WERI-Rb-1 (cell line): ENCODE results near the gene ARRDC3.
A peak's percentile ranks its signal among the peaks of the same experiment; 100 is the strongest.

ENCODE experiments used
- DNase-seq: peaks from one replicate; pipeline ENCODE4 v3.0.0-alpha.2; 2020
- H3K27ac ChIP-seq: fragments of 250-450 bp; sonication (Bioruptor Pico); 2 replicates; pipeline ENCODE4 v1.5.1; 2020; ENCODE audit warnings: mild to moderate bottlenecking, moderate library complexity
- H3K27me3 ChIP-seq: fragments of 250-450 bp; sonication (Bioruptor Pico); 2 replicates; pipeline ENCODE4 v1.5.1; 2021; ENCODE audit warnings: mild to moderate bottlenecking, low read depth, moderate library complexity; ENCODE audit not compliant: insufficient read depth, severe bottlenecking
- H3K36me3 ChIP-seq: fragments of 250-450 bp; sonication (Bioruptor Pico); 2 replicates; pipeline ENCODE4 v1.5.1; 2020; ENCODE audit warnings: mild to moderate bottlenecking, moderate library complexity
- H3K4me3 ChIP-seq: 2 replicates; pipeline ENCODE4 v1.5.1; 2011; ENCODE audit warnings: low read depth, mild to moderate bottlenecking, control low read depth, low read length
- H3K9me3 ChIP-seq: fragments of 250-450 bp; sonication (Bioruptor Pico); 2 replicates; pipeline ENCODE4 v1.5.1; 2021; ENCODE audit warnings: mild to moderate bottlenecking, moderate library complexity; ENCODE audit not compliant: severe bottlenecking
- CTCF ChIP-seq: IDR thresholded peaks from 2 replicates; pipeline ENCODE4 v1.5.1; 2011; ENCODE audit warnings: low read depth, mild to moderate bottlenecking, control low read depth, inconsistent platforms, low read length

Gene ARRDC3

GRCh38 chr5:91419571-91420537 is 36.7 kb upstream of the ARRDC3 start:
- Histone ChIP-seq H3K27ac (no peak overlapping the region), H3K9me3 (no peaks in the 10 kb centered on the region), H3K4me3 (no peak overlapping the region), H3K27me3 (no peaks in the 10 kb centered on the region), H3K36me3 (no peaks in the 10 kb centered on the region)
- peak; percentile 55 for DNase-seq
- peak; percentile 13; the same call in 1 of the 2 replicates for TF ChIP-seq CTCF

- no peak for DNase-seq
- Histone ChIP-seq H3K4me3 (no peak overlapping the region), H3K27ac (no peak overlapping the region), H3K27me3 (no peaks in the 10 kb centered on the region), H3K9me3 (no peaks in the 10 kb centered on the region), H3K36me3 (no peaks in the 10 kb centered on the region)
- no peak for TF ChIP-seq CTCF
Measured at GRCh38 chr5:91419136-91419535, 36.0 kb upstream of the ARRDC3 start.

GRCh38 chr5:91418158-91418557 is 35.0 kb upstream of the ARRDC3 start:
- Histone ChIP-seq H3K27me3 (no peaks in the 10 kb centered on the region), H3K27ac (no peak overlapping the region), H3K9me3 (no peaks in the 10 kb centered on the region), H3K36me3 (no peaks in the 10 kb centered on the region), H3K4me3 (no peak overlapping the region)
- TF ChIP-seq CTCF, result no peak
- DNase-seq, result no peak

GRCh38 chr5:91417219-91417618 is 34.1 kb upstream of the ARRDC3 start:
- no peak for DNase-seq
- H3K4me3 ChIP-seq, result no peak overlapping the region
- TF ChIP-seq CTCF, result no peak
- no peaks in the 10 kb centered on the region for H3K27me3 ChIP-seq
- no peak overlapping the region for H3K27ac ChIP-seq
- no peaks in the 10 kb centered on the region for H3K9me3 ChIP-seq
- no peaks in the 10 kb centered on the region for H3K36me3 ChIP-seq

GRCh38 chr5:91416491-91416890 is 33.4 kb upstream of the ARRDC3 start:
- no peak overlapping the region for H3K4me3 ChIP-seq
- H3K36me3 ChIP-seq, result no peaks in the 10 kb centered on the region
- no peaks in the 10 kb centered on the region for H3K27me3 ChIP-seq
- no peaks in the 10 kb centered on the region for H3K9me3 ChIP-seq
- DNase-seq, result no peak
- TF ChIP-seq CTCF, result no peak
- no peak overlapping the region for H3K27ac ChIP-seq
